ENCODE measurements around the gene SPDYE5. TPM values are rescaled to one million over a fixed set of nuclear protein-coding genes. Genes with fewer than 3 reads are reported as not detected.

The SPDYE5 gene
- polyA plus RNA-seq, 1 of the 3 experiments (the other 2 are of a cell fraction) = not detected

DNA sequence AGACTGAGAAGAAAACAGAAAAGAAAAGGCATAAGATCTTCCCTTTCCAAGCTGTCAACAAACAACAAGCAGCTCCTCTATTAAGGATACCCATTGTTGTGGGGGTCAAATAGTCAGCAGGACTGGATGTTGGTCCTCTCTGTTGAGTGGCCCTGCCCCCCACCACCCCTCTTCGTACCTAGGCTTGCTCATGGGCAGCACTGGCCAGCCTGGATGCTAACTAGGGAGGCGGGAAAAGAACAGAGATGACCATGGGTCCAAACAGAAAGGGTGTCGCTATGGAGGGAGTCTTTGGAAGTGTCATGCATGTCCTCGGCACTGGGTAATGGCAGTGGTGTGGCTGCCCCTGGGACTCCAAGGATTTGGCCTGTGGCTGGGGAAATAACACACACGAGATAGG lies 45.6 kb downstream of the SPDYE5 start:
- H3K4me3 ChIP-seq (ENCODE audit: low read depth in 2 of 2, low read length in 1 of 2) = no peak overlapping the region
- CTCF ChIA-PET = interaction anchor here (0.8 kb wide), 1 partner anchor 538 kb away, joined by 3 read pairs; no protein-coding TSS in a partner anchor
- no peaks in the 10 kb centered on the region for H4K20me1 ChIP-seq (ENCODE audit: insufficient read depth)
- no peak overlapping the region for H3K27ac ChIP-seq (ENCODE audit: low read depth in 2 of 2, low read length in 1 of 2)
- no peak overlapping the region for H2AFZ ChIP-seq (ENCODE audit: low read depth)
- no peaks in the 10 kb centered on the region for H3K79me2 ChIP-seq (ENCODE audit: insufficient read depth)
- H3K27me3 ChIP-seq (ENCODE audit: insufficient read depth) = no peaks in the 10 kb centered on the region
- TF ChIP-seq GATA2 (CRISPR knock-in tag; IDR thresholded peaks at IDR 0.05) (no peak), JUND (IDR thresholded peaks at IDR 0.05) (no peak), FOXM1 (IDR thresholded peaks at IDR 0.05; ENCODE audit: low read depth) (no peak), RFX5 (IDR thresholded peaks at IDR 0.05; ENCODE audit: low read length) (no peak), TAF1 (IDR thresholded peaks at IDR 0.05; ENCODE audit: borderline replicate concordance, low read depth, low read length) (no peak), SMC3 (IDR thresholded peaks at IDR 0.05; ENCODE audit: low read depth, low read length) (no peak), YY1 (IDR thresholded peaks at IDR 0.05; ENCODE audit: low read depth) (no peak), CHD2 (IDR thresholded peaks at IDR 0.05; ENCODE audit: low read length, partially characterized antibody) (no peak)
- TF ChIP-seq, protein P1, sequence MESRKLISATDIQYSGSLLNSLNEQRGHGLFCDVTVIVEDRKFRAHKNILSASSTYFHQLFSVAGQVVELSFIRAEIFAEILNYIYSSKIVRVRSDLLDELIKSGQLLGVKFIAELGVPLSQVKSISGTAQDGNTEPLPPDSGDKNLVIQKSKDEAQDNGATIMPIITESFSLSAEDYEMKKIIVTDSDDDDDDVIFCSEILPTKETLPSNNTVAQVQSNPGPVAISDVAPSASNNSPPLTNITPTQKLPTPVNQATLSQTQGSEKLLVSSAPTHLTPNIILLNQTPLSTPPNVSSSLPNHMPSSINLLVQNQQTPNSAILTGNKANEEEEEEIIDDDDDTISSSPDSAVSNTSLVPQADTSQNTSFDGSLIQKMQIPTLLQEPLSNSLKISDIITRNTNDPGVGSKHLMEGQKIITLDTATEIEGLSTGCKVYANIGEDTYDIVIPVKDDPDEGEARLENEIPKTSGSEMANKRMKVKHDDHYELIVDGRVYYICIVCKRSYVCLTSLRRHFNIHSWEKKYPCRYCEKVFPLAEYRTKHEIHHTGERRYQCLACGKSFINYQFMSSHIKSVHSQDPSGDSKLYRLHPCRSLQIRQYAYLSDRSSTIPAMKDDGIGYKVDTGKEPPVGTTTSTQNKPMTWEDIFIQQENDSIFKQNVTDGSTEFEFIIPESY (IDR thresholded peaks at IDR 0.05; ENCODE audit: borderline replicate concordance, low read depth) = no peak
- TF ChIP-seq, protein P2, sequence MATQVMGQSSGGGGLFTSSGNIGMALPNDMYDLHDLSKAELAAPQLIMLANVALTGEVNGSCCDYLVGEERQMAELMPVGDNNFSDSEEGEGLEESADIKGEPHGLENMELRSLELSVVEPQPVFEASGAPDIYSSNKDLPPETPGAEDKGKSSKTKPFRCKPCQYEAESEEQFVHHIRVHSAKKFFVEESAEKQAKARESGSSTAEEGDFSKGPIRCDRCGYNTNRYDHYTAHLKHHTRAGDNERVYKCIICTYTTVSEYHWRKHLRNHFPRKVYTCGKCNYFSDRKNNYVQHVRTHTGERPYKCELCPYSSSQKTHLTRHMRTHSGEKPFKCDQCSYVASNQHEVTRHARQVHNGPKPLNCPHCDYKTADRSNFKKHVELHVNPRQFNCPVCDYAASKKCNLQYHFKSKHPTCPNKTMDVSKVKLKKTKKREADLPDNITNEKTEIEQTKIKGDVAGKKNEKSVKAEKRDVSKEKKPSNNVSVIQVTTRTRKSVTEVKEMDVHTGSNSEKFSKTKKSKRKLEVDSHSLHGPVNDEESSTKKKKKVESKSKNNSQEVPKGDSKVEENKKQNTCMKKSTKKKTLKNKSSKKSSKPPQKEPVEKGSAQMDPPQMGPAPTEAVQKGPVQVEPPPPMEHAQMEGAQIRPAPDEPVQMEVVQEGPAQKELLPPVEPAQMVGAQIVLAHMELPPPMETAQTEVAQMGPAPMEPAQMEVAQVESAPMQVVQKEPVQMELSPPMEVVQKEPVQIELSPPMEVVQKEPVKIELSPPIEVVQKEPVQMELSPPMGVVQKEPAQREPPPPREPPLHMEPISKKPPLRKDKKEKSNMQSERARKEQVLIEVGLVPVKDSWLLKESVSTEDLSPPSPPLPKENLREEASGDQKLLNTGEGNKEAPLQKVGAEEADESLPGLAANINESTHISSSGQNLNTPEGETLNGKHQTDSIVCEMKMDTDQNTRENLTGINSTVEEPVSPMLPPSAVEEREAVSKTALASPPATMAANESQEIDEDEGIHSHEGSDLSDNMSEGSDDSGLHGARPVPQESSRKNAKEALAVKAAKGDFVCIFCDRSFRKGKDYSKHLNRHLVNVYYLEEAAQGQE (IDR thresholded peaks at IDR 0.05; ENCODE audit: low read depth, low read length) = no peak
- no peaks in the 10 kb centered on the region for H3K9me2 ChIP-seq
- DNase-seq = no peak
- peaks cover 8 to 11% of the 10 kb centered on the region in 2 experiments for H3K36me3 ChIP-seq (replicated peaks in 1 of 2; ENCODE audit: control insufficient read depth in 1 of 2, insufficient read depth in 2 of 2, low read length in 1 of 2)
- H3K9me3 ChIP-seq = no peaks in the 10 kb centered on the region
- POLR2A ChIA-PET = no interaction called here
- no peak overlapping the region for H3K4me2 ChIP-seq
- WGBS (ENCODE audit: low lambda C conversion rate) = 97% methylated on average over 5 of the region's 5 CpGs
- no peaks in the 10 kb centered on the region for H3K4me1 ChIP-seq (ENCODE audit: control insufficient read depth in 1 of 2, insufficient read depth in 2 of 2, low read depth in 1 of 2, low read length in 1 of 2)
- peaks cover 14% of the 10 kb centered on the region for H3F3A ChIP-seq (replicated peaks; ENCODE audit: insufficient read depth)
- H3K9ac ChIP-seq = no peak overlapping the region

DNA sequence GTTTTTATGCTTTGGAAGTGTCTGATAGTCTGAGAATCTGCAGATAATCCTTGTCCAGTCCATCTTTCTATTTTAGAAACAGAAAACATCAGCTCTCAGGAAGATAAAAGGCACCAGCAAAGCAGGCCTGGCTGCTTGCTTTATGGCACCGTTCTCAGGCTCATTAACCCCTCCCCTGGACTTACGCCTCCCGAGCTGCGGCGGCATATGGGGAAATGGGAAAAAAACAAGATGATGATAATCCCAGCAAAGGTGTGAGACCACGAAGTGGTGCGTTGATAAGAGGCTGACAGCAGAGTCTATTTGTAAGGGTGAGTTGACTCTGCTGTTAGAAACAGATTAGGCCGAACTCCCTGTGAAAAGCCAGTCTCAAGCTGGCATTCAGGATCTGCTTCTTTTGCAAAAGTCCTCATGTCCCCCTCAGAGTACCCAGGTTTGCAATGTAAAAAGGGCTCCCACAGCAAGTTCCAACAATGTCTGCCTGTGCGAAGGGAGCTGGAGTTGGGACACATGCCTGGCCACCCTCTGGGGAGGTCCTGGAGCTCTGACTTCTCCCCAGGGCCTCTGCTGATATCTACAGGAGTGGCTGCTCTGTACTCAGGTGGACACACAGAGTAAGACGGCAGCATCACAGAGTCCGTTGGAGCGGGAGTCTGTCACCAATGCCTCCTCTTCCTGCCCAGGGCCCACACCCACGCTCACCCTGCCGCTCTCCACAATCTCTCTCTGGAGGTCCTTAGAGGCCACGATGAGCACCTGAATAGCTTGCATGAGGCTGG lies 54.3 kb downstream of the SPDYE5 start:
- H3K36me3 ChIP-seq (replicated peaks in 1 of 2; ENCODE audit: control insufficient read depth in 1 of 2, insufficient read depth in 2 of 2, low read length in 1 of 2) = peaks cover 0 to 12% of the 10 kb centered on the region in 2 experiments
- H3K4me2 ChIP-seq = no peak overlapping the region
- H4K20me1 ChIP-seq (ENCODE audit: insufficient read depth) = 0 out of 2 replicates have a peak, but pooled peaks cover 1% of the 10 kb centered on the region
- H3K9me2 ChIP-seq = no peaks in the 10 kb centered on the region
- no peaks in the 10 kb centered on the region for H3F3A ChIP-seq (replicated peaks; ENCODE audit: insufficient read depth)
- H3K9me3 ChIP-seq = no peaks in the 10 kb centered on the region
- no peak overlapping the region for H3K4me3 ChIP-seq (ENCODE audit: low read depth in 2 of 2, low read length in 1 of 2)
- ChIA-PET POLR2A (no interaction called here), CTCF (interaction anchor here (1.1 kb wide), 1 partner anchor 9 kb away, joined by 5 read pairs; no protein-coding TSS in a partner anchor)
- no peaks in the 10 kb centered on the region for H3K4me1 ChIP-seq (ENCODE audit: control insufficient read depth in 1 of 2, insufficient read depth in 2 of 2, low read depth in 1 of 2, low read length in 1 of 2)
- 92% methylated on average over 15 of the region's 15 CpGs for WGBS (ENCODE audit: low lambda C conversion rate)
- DNase-seq = no peak
- no peaks in the 10 kb centered on the region for H3K27me3 ChIP-seq (ENCODE audit: insufficient read depth)
- H2AFZ ChIP-seq (ENCODE audit: low read depth) = no peak overlapping the region
- no peak overlapping the region for H3K27ac ChIP-seq (ENCODE audit: low read depth in 2 of 2, low read length in 1 of 2)
- no peaks in the 10 kb centered on the region for H3K79me2 ChIP-seq (ENCODE audit: insufficient read depth)
- H3K9ac ChIP-seq = no peak overlapping the region
- TF ChIP-seq, protein P2 (IDR thresholded peaks at IDR 0.05; ENCODE audit: low read depth, low read length) = no peak
- TF ChIP-seq RXRA (IDR thresholded peaks at IDR 0.05; ENCODE audit: borderline replicate concordance, low read depth) (no peak), RFX5 (IDR thresholded peaks at IDR 0.05; ENCODE audit: low read length) (no peak), TEAD4 (IDR thresholded peaks at IDR 0.05; ENCODE audit: borderline replicate concordance, insufficient read depth) (no peak), SIN3A (IDR thresholded peaks at IDR 0.05; ENCODE audit: borderline replicate concordance, low read depth, low read length) (no peak), MXI1 (IDR thresholded peaks at IDR 0.05; ENCODE audit: low read depth, low read length) (no peak), TCF12 (IDR thresholded peaks at IDR 0.05) (no peak)
- TF ChIP-seq, protein P3, sequence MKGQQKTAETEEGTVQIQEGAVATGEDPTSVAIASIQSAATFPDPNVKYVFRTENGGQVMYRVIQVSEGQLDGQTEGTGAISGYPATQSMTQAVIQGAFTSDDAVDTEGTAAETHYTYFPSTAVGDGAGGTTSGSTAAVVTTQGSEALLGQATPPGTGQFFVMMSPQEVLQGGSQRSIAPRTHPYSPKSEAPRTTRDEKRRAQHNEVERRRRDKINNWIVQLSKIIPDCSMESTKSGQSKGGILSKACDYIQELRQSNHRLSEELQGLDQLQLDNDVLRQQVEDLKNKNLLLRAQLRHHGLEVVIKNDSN (IDR thresholded peaks at IDR 0.05; ENCODE audit: borderline replicate concordance, low read depth) = no peak
